Measurements from ENCODE around the gene RAB40AL.
"Not testable (repeated sequence)": the region's sequence is repeated elsewhere in the genome, so short reads cannot be mapped to it uniquely, and the experiment has no call there.

The RAB40AL gene

DNA sequence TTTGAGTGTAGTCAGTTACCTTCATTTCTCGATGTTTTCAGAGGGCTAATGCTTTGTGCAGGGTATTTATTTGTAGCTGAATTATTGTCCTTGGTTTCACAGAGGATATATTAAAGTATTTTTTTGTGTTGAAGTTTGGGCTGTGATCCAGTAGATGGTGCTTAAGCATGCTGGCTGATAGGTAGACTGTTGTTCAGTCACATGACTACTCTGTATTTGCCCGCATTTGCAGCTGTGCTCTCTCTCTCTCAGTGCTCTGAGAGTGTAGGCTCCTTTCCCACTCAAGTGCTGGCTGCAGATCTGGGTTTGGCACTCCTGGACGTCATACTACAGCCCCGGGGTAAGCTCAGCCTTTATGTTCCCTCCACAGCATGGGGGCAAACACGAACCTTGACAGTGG is 21.7 kb downstream of the RAB40AL start:
- H3K4me3 ChIP-seq (ENCODE audit: insufficient read depth, low read depth, low read length), result no peak overlapping the region
- no peak overlapping the region for H3K27ac ChIP-seq (ENCODE audit: insufficient read depth, low read depth, low read length, poor library complexity, severe bottlenecking)
- no peaks in the 10 kb centered on the region for H3K36me3 ChIP-seq (ENCODE audit: control insufficient read depth, insufficient read depth, low read length)
- no peaks in the 10 kb centered on the region for H3K4me1 ChIP-seq (ENCODE audit: control insufficient read depth, insufficient read depth, low read length)
- H3K27me3 ChIP-seq (ENCODE audit: control insufficient read depth, insufficient read depth, low read length, poor library complexity, severe bottlenecking), result no peaks in the 10 kb centered on the region
- WGBS, 2 experiments, result 80 to 87% methylated on average over 5 of the region's 5 CpGs
- no peaks in the 10 kb centered on the region for H3K9me3 ChIP-seq (ENCODE audit: control insufficient read depth, low read length)

DNA sequence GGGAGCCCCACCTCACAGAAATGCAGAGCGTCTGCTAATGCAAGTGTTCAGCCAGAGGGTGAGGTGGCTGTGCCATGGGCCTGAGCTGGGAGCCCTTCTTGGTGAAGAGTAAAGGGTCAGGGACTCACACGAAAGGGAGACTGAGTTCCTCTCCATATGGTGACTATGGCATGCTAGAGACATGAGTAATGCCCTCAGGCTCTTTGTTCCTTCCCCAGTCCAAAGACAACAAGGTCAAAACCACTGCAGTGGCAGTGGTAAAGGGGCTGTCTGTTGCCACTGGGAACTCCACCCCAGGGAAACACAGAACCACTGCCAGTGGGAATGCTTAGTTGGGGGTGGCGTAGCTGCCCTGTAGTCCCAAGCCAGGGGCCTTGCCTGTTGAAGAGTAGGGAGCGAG is 22.4 kb downstream of the RAB40AL start:
- Histone ChIP-seq H3K9me3 (ENCODE audit: control insufficient read depth, low read length) (no peaks in the 10 kb centered on the region), H3K27me3 (ENCODE audit: control insufficient read depth, insufficient read depth, low read length, poor library complexity, severe bottlenecking) (no peaks in the 10 kb centered on the region), H3K4me3 (ENCODE audit: insufficient read depth, low read depth, low read length) (no peak overlapping the region), H3K36me3 (ENCODE audit: control insufficient read depth, insufficient read depth, low read length) (no peaks in the 10 kb centered on the region), H3K4me1 (ENCODE audit: control insufficient read depth, insufficient read depth, low read length) (no peaks in the 10 kb centered on the region), H3K27ac (ENCODE audit: insufficient read depth, low read depth, low read length, poor library complexity, severe bottlenecking) (no peak overlapping the region)
- 90% methylated on average over 4 of the region's 4 CpGs for WGBS, 2 experiments

DNA sequence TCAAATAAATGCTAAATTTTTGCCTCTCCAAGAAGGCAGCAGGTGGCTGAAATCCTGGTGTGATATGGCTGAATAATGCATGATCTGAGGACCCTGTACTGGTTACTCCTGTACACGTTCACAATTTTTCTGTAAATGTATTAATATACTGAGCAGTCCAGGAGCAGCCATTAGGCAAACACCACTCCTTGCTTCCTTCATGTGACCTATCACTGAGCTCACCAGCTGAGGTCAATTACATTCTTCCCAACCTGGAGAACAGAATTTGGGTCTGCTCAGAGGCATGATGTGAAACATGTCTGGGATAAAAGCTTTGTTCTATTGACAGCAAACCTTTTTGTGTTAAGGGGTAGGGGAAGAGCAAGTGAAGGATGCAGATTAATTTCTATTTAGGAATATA is 26.9 kb downstream of the RAB40AL start:
- H3K36me3 ChIP-seq (ENCODE audit: control insufficient read depth, insufficient read depth, low read length), result no peaks in the 10 kb centered on the region
- no peak overlapping the region for H3K4me3 ChIP-seq (ENCODE audit: insufficient read depth, low read depth, low read length)
- H3K4me1 ChIP-seq (ENCODE audit: control insufficient read depth, insufficient read depth, low read length), result no peaks in the 10 kb centered on the region
- 83 to 90% methylated on average over 1 of the region's 1 CpG for whole genome bisulfite sequencing, 2 experiments
- no peak overlapping the region for H3K27ac ChIP-seq (ENCODE audit: insufficient read depth, low read depth, low read length, poor library complexity, severe bottlenecking)
- no peaks in the 10 kb centered on the region for H3K9me3 ChIP-seq (ENCODE audit: control insufficient read depth, low read length)
- no peaks in the 10 kb centered on the region for H3K27me3 ChIP-seq (ENCODE audit: control insufficient read depth, insufficient read depth, low read length, poor library complexity, severe bottlenecking)

DNA sequence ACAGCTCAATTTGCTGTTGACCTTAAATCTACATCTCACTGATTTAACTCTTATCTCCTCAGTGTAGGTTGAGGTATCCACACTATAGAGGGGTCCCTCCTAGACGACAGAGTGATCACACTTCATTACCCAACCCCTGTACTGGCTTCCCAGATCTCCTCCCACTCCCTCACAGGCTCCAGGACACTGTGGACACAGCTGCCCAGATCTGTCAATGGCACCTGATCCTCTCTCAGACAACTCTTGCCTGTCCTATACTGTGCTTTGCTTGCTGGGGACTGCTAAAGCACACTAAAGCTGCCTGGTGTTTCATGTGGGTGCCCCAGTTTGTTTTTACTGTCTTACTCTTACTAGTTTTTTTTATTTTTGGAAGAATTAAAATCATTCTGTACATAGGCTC is 27.9 kb downstream of the RAB40AL start:
- Histone ChIP-seq H3K36me3 (ENCODE audit: control insufficient read depth, insufficient read depth, low read length) (no peaks in the 10 kb centered on the region), H3K9me3 (ENCODE audit: control insufficient read depth, low read length) (no peaks in the 10 kb centered on the region), H3K4me1 (ENCODE audit: control insufficient read depth, insufficient read depth, low read length) (no peaks in the 10 kb centered on the region), H3K27ac (ENCODE audit: insufficient read depth, low read depth, low read length, poor library complexity, severe bottlenecking) (no peak overlapping the region), H3K4me3 (ENCODE audit: insufficient read depth, low read depth, low read length) (no peak overlapping the region), H3K27me3 (ENCODE audit: control insufficient read depth, insufficient read depth, low read length, poor library complexity, severe bottlenecking) (no peaks in the 10 kb centered on the region)
- WGBS, 2 experiments, result 36 to 40% methylated on average over 1 of the region's 1 CpG

DNA sequence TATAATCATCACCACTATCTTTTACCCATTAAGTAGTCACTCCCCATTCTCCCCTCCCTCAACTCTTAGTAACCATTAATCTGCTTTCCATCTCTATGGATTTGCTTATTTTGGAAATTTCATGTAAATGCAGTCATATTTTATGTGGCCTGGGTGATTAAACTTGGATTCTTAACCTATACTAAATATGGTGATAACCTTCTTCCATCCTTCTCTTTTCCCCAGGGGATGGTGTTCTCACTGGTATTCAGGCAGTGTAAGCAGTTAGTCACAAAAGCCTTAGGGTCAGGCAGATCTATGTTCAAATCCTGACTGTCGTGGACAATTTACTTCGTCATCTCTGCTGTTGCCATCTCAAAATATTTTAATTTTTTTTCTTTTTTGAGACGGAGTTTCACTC is 29.6 kb downstream of the RAB40AL start:
- no peaks in the 10 kb centered on the region for H3K9me3 ChIP-seq (ENCODE audit: control insufficient read depth, low read length)
- no peak overlapping the region for H3K27ac ChIP-seq (ENCODE audit: insufficient read depth, low read depth, low read length, poor library complexity, severe bottlenecking)
- no peaks in the 10 kb centered on the region for H3K4me1 ChIP-seq (ENCODE audit: control insufficient read depth, insufficient read depth, low read length)
- H3K27me3 ChIP-seq (ENCODE audit: control insufficient read depth, insufficient read depth, low read length, poor library complexity, severe bottlenecking), result no peaks in the 10 kb centered on the region
- 87 to 89% methylated on average over 3 of the region's 3 CpGs for WGBS, 2 experiments
- no peak overlapping the region for H3K4me3 ChIP-seq (ENCODE audit: insufficient read depth, low read depth, low read length)
- H3K36me3 ChIP-seq (ENCODE audit: control insufficient read depth, insufficient read depth, low read length), result no peaks in the 10 kb centered on the region

DNA sequence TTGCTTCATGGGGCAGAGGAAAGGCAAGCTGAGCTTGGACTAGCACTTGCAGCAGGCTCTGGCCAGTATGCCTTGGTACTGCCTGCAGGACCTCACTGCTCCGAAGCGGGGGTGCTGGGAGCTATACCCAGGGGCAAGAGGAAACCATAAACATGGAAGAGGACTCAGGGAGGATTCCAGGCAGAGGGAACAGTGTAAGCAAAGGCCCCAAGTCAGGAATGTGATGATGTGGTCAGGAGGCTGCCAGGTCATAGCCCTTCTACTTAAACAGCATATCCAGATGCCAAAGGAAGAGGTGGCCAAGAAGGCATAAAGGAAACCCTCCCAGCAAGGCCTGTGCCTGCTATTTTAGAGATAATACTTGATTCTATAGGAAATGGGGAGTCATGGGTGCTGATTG is 31.1 kb downstream of the RAB40AL start:
- 89 to 97% methylated on average over 2 of the region's 2 CpGs for WGBS, 2 experiments
- Histone ChIP-seq H3K27me3 (ENCODE audit: control insufficient read depth, insufficient read depth, low read length, poor library complexity, severe bottlenecking) (no peaks in the 10 kb centered on the region), H3K4me3 (ENCODE audit: insufficient read depth, low read depth, low read length) (no peak overlapping the region), H3K9me3 (ENCODE audit: control insufficient read depth, low read length) (no peaks in the 10 kb centered on the region), H3K4me1 (ENCODE audit: control insufficient read depth, insufficient read depth, low read length) (no peaks in the 10 kb centered on the region), H3K36me3 (ENCODE audit: control insufficient read depth, insufficient read depth, low read length) (no peaks in the 10 kb centered on the region), H3K27ac (ENCODE audit: insufficient read depth, low read depth, low read length, poor library complexity, severe bottlenecking) (no peak overlapping the region)

DNA sequence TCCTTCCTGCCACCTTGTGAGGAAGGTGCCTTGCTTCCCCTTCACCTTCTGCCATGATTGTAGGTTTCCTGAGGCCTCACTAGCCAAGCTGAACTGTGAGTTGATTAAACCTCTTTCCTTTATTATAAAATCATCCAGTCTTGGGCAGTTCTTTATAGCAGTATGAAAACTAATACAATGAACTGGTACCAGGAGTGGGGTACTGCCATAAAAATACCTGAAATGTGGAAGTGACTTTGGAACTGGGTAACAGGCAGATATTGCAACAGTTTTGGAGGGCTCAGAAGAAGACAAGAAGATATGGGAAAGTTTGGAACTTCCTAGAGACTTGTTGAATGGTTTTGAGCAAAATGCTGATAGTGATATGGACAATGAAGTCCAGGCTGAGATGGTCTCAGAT is 34.5 kb downstream of the RAB40AL start:
- H3K4me3 ChIP-seq (ENCODE audit: insufficient read depth, low read depth, low read length); H3K36me3 ChIP-seq (ENCODE audit: control insufficient read depth, insufficient read depth, low read length): not testable (repeated sequence)

DNA sequence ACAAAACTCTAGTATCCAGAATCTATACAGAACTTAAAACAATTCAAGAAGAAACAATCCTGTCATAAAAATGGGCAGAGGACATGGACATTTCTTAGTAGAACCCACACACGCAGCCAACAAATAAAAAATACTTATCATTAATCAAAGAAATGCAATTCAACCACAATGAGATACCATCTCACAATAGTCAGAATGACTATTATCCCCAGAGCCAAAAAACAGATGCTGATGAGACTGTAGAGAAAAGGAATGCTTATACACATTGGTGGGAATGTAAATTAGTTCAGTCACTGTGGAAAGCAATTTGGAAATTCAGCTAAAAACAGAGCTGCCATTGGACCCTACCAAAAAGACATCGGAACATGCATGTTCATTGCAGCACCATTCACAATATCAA is 37.9 kb downstream of the RAB40AL start:
- Histone ChIP-seq H3K4me3 (ENCODE audit: insufficient read depth, low read depth, low read length) (no peak overlapping the region), H3K9me3 (ENCODE audit: control insufficient read depth, low read length) (no peaks in the 10 kb centered on the region), H3K27ac (ENCODE audit: insufficient read depth, low read depth, low read length, poor library complexity, severe bottlenecking) (no peak overlapping the region), H3K4me1 (ENCODE audit: control insufficient read depth, insufficient read depth, low read length) (no peaks in the 10 kb centered on the region), H3K36me3 (ENCODE audit: control insufficient read depth, insufficient read depth, low read length) (no peaks in the 10 kb centered on the region), H3K27me3 (ENCODE audit: control insufficient read depth, insufficient read depth, low read length, poor library complexity, severe bottlenecking) (no peaks in the 10 kb centered on the region)
- WGBS, 2 experiments, result 67 to 93% methylated on average over 1 to 2 of the region's 2 CpGs

More for the DNA sequence above, 34.5 kb downstream of the RAB40AL start:
- H3K27ac ChIP-seq (ENCODE audit: insufficient read depth, low read depth, low read length, poor library complexity, severe bottlenecking); H3K9me3 ChIP-seq (ENCODE audit: control insufficient read depth, low read length); H3K27me3 ChIP-seq (ENCODE audit: control insufficient read depth, insufficient read depth, low read length, poor library complexity, severe bottlenecking); H3K4me1 ChIP-seq (ENCODE audit: control insufficient read depth, insufficient read depth, low read length): not testable (repeated sequence)

DNA sequence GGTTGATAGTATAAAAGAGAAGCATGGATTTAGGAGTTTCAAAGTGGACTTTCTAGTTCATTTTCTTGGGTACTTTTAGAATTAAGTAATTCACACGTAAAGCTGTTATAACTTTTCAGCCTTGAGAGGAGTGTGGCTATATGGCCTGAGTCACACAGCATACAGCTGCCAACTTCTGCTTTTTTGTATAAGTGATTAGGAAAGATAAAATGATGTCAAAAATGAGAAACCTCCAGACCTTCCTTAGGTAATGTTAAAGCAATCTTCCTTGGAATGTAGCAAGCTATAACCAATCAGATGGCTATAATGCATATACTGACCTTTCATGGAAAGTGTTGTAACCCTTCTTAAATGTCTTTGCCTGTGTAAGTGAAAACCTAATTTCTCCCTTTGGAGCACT is 39.2 kb downstream of the RAB40AL start:
- H3K36me3 ChIP-seq (ENCODE audit: control insufficient read depth, insufficient read depth, low read length), result no peaks in the 10 kb centered on the region
- no peak overlapping the region for H3K4me3 ChIP-seq (ENCODE audit: insufficient read depth, low read depth, low read length)
- no peak overlapping the region for H3K27ac ChIP-seq (ENCODE audit: insufficient read depth, low read depth, low read length, poor library complexity, severe bottlenecking)
- no peaks in the 10 kb centered on the region for H3K4me1 ChIP-seq (ENCODE audit: control insufficient read depth, insufficient read depth, low read length)
- no peaks in the 10 kb centered on the region for H3K27me3 ChIP-seq (ENCODE audit: control insufficient read depth, insufficient read depth, low read length, poor library complexity, severe bottlenecking)
- no peaks in the 10 kb centered on the region for H3K9me3 ChIP-seq (ENCODE audit: control insufficient read depth, low read length)
- WGBS, 2 experiments, result 85 to 100% methylated on average over 1 of the region's 1 CpG

DNA sequence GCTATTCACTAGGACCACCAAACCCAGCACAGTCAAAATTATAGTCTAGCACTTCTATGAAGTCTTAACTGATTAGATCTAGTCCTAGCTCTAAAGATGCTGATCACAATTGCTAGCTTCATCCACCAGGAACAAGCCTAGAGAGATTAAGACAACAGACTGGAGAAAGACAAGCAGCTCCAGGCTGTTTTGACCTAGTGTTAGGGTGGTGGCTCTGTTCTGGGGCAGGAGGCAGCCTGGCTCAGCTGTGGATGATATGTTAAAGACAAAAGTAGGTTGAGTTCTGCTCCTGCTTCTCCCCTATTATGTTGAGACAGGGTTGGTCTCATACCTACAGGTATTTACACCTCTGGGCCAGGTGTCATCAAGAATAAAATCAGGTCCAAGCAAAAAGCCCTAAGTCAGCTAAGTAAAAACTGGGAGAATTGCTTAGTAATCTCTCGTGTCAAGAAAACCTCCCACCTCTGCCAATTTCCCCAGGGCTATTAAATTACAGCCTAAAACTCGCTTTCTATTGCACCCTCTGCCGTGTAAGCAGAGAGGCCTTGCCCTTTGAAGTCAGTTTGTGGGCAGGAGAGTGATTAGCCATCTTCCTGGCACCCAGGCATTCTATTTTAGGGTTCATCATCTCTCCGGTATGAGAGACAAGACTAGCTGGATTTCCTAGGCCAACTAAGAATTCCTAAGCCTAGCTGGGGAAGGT is 39.9 kb downstream of the RAB40AL start:
- Histone ChIP-seq H3K36me3 (ENCODE audit: control insufficient read depth, insufficient read depth, low read length) (no peaks in the 10 kb centered on the region), H3K4me1 (ENCODE audit: control insufficient read depth, insufficient read depth, low read length) (no peaks in the 10 kb centered on the region), H3K27me3 (ENCODE audit: control insufficient read depth, insufficient read depth, low read length, poor library complexity, severe bottlenecking) (no peaks in the 10 kb centered on the region), H3K9me3 (ENCODE audit: control insufficient read depth, low read length) (no peaks in the 10 kb centered on the region), H3K4me3 (ENCODE audit: insufficient read depth, low read depth, low read length) (no peak overlapping the region), H3K27ac (ENCODE audit: insufficient read depth, low read depth, low read length, poor library complexity, severe bottlenecking) (no peak overlapping the region)
- WGBS, 2 experiments, result 77 to 90% methylated on average over 4 of the region's 4 CpGs

DNA sequence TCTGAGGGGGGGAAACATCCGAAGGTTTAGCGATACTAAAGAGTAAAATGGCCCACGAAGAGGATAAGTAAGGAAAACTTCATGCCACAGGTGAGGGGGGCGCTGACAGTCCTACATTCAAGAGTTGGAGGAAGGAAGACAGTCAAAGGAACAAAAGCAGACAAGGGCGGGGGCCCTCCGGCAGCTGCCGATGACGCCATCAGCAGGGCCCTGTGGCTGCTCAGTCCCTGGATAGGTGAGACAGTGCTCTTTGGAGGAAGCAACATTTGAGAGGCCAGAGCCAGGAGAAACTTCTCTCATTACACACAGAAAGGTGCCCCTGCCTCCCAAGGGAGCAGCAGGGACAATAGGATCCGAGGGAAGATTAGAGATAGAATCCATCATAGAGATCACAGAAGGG is 41.5 kb downstream of the RAB40AL start:
- Histone ChIP-seq H3K36me3 (ENCODE audit: control insufficient read depth, insufficient read depth, low read length) (no peaks in the 10 kb centered on the region), H3K27me3 (ENCODE audit: control insufficient read depth, insufficient read depth, low read length, poor library complexity, severe bottlenecking) (no peaks in the 10 kb centered on the region), H3K9me3 (ENCODE audit: control insufficient read depth, low read length) (no peaks in the 10 kb centered on the region), H3K4me3 (ENCODE audit: insufficient read depth, low read depth, low read length) (no peak overlapping the region), H3K4me1 (ENCODE audit: control insufficient read depth, insufficient read depth, low read length) (no peaks in the 10 kb centered on the region), H3K27ac (ENCODE audit: insufficient read depth, low read depth, low read length, poor library complexity, severe bottlenecking) (no peak overlapping the region)
- 94 to 95% methylated on average over 9 of the region's 9 CpGs for WGBS, 2 experiments
